ENCODE data around the gene FAM131C. TPM values are rescaled to one million over a fixed set of nuclear protein-coding genes. Genes with fewer than 3 reads are reported as not detected.
"Not testable (repeated sequence)": the region's sequence is repeated elsewhere in the genome, so short reads cannot be mapped to it uniquely, and the experiment has no call there.

FAM131C gene
- total RNA-seq, 1 experiment from 2014 or later: 3.0 TPM

GRCh38 chr1:16107039-16107438, 33.6 kb upstream of the FAM131C start:
- not testable (repeated sequence) for DNase-seq (ENCODE audit: extremely low read depth, low read depth)

- no peak for DNase-seq (ENCODE audit: extremely low read depth, low read depth)
Measured at GRCh38 chr1:16101623-16102022, 28.2 kb upstream of the FAM131C start.

- DNase-seq (ENCODE audit: extremely low read depth, low read depth): no peak
Measured at GRCh38 chr1:16099412-16099811, 26.0 kb upstream of the FAM131C start.

- no peak for DNase-seq (ENCODE audit: extremely low read depth, low read depth)
Measured at GRCh38 chr1:16095447-16095846, 22.0 kb upstream of the FAM131C start.

GRCh38 chr1:16094453-16095158, 21.2 kb upstream of the FAM131C start:
- no peak for DNase-seq (ENCODE audit: extremely low read depth, low read depth)

- no peak for DNase-seq (ENCODE audit: extremely low read depth, low read depth)
Measured at GRCh38 chr1:16093611-16094010, 20.2 kb upstream of the FAM131C start.

- DNase-seq (ENCODE audit: extremely low read depth, low read depth): no peak
Measured at GRCh38 chr1:16092923-16093511, 19.6 kb upstream of the FAM131C start.

- DNase-seq (ENCODE audit: extremely low read depth, low read depth): no peak
Measured at GRCh38 chr1:16092097-16092922, 18.9 kb upstream of the FAM131C start.

GRCh38 chr1:16091296-16091695, 17.8 kb upstream of the FAM131C start:
- DNase-seq (ENCODE audit: extremely low read depth, low read depth): no peak

GRCh38 chr1:16090076-16090826, 16.8 kb upstream of the FAM131C start:
- no peak for DNase-seq (ENCODE audit: extremely low read depth, low read depth)

- DNase-seq (ENCODE audit: extremely low read depth, low read depth): no peak
Measured at GRCh38 chr1:16088996-16089395, 15.5 kb upstream of the FAM131C start.

GRCh38 chr1:16088351-16088911, 15.0 kb upstream of the FAM131C start:
- DNase-seq (ENCODE audit: extremely low read depth, low read depth): no peak

- no peak for DNase-seq (ENCODE audit: extremely low read depth, low read depth)
Measured at GRCh38 chr1:16087733-16088132, 14.3 kb upstream of the FAM131C start.

GRCh38 chr1:16085522-16085921, 12.1 kb upstream of the FAM131C start:
- DNase-seq (ENCODE audit: extremely low read depth, low read depth): no peak

GRCh38 chr1:16083486-16083885, 10.0 kb upstream of the FAM131C start:
- no peak for DNase-seq (ENCODE audit: extremely low read depth, low read depth)

GRCh38 chr1:16082283-16083038, 9.0 kb upstream of the FAM131C start:
- DNase-seq (ENCODE audit: extremely low read depth, low read depth): no peak

- no peak for DNase-seq (ENCODE audit: extremely low read depth, low read depth)
Measured at GRCh38 chr1:16081636-16082035, 8.2 kb upstream of the FAM131C start.

- DNase-seq (ENCODE audit: extremely low read depth, low read depth): no peak
Measured at GRCh38 chr1:16080422-16081150, 7.1 kb upstream of the FAM131C start.

Measured in NCI-H460 (cell line).